Measurements from ENCODE around the gene PMPCA.

The PMPCA gene

DNA sequence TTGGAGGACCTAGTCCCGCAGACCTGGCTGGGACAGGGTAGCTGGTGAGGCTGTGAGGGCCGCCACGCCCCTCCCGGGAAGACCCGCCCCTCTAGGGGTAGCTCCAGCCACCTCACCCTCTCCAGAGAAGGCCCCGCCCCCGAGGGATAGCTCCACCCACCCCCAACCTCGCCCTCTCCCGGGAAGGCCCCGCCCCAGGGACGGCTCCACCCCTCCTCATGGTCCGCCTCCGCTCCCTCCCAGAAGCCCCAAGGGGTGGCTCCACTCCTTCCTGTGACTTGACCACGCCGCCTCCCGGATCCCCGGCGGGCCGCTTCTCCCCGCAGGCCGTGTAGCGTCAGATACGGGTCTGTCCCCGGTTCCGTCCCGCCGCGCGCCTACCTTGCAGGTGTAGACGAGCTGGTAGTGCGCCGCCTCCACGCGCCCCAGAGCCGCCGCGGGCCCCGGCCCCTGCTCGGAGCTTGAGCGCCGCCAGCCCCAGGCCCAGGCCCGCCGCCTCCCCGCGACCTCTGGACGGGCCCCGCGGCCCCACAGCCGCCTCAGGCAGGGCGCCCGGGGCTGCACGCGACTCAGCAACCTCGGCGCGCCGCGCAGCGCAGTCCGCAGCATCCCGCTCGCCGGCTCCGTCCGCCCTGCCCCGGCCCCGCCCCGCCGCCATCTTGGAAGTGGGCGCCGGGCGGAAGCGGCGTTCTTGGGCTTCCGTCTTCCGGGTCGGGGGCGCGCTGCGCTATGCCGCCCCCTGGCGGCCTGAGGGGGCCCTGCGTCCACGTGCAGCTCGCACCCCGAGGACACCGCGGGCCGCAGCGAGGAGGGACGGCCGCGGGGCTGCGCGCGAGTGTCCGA, 47.1 kb upstream of the PMPCA start, which contains the start of gene DNLZ (continued):
- TF ChIP-seq, protein P1, sequence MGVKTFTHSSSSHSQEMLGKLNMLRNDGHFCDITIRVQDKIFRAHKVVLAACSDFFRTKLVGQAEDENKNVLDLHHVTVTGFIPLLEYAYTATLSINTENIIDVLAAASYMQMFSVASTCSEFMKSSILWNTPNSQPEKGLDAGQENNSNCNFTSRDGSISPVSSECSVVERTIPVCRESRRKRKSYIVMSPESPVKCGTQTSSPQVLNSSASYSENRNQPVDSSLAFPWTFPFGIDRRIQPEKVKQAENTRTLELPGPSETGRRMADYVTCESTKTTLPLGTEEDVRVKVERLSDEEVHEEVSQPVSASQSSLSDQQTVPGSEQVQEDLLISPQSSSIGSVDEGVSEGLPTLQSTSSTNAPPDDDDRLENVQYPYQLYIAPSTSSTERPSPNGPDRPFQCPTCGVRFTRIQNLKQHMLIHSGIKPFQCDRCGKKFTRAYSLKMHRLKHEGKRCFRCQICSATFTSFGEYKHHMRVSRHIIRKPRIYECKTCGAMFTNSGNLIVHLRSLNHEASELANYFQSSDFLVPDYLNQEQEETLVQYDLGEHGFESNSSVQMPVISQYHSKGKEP (tag by site-specific recombination; IDR thresholded peaks at IDR 0.05): peak; percentile 39; the same call in 1 of the 2 replicates
- TF ChIP-seq ZBTB21 (tag by site-specific recombination; IDR thresholded peaks at IDR 0.05) (no peak), ZNF707 (tag by site-specific recombination; IDR thresholded peaks at IDR 0.05) (no peak), MYNN (tag by site-specific recombination; IDR thresholded peaks at IDR 0.05; ENCODE audit: borderline replicate concordance) (no peak), ZNF335 (tag by site-specific recombination; conservative IDR thresholded peaks at IDR 0.05) (peak; percentile 80), TCF7L2 (IDR thresholded peaks at IDR 0.05; ENCODE audit: borderline replicate concordance, low read depth, low read length) (no peak), ZNF501 (tag by site-specific recombination; IDR thresholded peaks at IDR 0.05) (no peak), ZNF658 (tag by site-specific recombination; IDR thresholded peaks at IDR 0.05) (no peak), ZNF24 (tag by site-specific recombination; IDR thresholded peaks at IDR 0.05) (no peak), ZNF768 (tag by site-specific recombination; IDR thresholded peaks at IDR 0.05) (no peak), GLIS2 (tag by site-specific recombination; IDR thresholded peaks at IDR 0.05) (peak; percentile 85), ZNF837 (tag by site-specific recombination; IDR thresholded peaks at IDR 0.05) (no peak), ZNF558 (tag by site-specific recombination; IDR thresholded peaks at IDR 0.05) (no peak), ZNF624 (tag by site-specific recombination; IDR thresholded peaks at IDR 0.05) (no peak), ZNF146 (tag by site-specific recombination; IDR thresholded peaks at IDR 0.05) (no peak), ZNF521 (tag by site-specific recombination; IDR thresholded peaks at IDR 0.05) (no peak), ZNF626 (tag by site-specific recombination; IDR thresholded peaks at IDR 0.05) (no peak; the same call in 1 of the 2 replicates), ZNF544 (tag by site-specific recombination; IDR thresholded peaks at IDR 0.05) (no peak)
- TF ChIP-seq, protein P2, sequence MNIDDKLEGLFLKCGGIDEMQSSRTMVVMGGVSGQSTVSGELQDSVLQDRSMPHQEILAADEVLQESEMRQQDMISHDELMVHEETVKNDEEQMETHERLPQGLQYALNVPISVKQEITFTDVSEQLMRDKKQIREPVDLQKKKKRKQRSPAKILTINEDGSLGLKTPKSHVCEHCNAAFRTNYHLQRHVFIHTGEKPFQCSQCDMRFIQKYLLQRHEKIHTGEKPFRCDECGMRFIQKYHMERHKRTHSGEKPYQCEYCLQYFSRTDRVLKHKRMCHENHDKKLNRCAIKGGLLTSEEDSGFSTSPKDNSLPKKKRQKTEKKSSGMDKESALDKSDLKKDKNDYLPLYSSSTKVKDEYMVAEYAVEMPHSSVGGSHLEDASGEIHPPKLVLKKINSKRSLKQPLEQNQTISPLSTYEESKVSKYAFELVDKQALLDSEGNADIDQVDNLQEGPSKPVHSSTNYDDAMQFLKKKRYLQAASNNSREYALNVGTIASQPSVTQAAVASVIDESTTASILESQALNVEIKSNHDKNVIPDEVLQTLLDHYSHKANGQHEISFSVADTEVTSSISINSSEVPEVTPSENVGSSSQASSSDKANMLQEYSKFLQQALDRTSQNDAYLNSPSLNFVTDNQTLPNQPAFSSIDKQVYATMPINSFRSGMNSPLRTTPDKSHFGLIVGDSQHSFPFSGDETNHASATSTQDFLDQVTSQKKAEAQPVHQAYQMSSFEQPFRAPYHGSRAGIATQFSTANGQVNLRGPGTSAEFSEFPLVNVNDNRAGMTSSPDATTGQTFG (tag by site-specific recombination; IDR thresholded peaks at IDR 0.05; ENCODE audit: borderline replicate concordance): no peak
- TF ChIP-seq, protein P3, sequence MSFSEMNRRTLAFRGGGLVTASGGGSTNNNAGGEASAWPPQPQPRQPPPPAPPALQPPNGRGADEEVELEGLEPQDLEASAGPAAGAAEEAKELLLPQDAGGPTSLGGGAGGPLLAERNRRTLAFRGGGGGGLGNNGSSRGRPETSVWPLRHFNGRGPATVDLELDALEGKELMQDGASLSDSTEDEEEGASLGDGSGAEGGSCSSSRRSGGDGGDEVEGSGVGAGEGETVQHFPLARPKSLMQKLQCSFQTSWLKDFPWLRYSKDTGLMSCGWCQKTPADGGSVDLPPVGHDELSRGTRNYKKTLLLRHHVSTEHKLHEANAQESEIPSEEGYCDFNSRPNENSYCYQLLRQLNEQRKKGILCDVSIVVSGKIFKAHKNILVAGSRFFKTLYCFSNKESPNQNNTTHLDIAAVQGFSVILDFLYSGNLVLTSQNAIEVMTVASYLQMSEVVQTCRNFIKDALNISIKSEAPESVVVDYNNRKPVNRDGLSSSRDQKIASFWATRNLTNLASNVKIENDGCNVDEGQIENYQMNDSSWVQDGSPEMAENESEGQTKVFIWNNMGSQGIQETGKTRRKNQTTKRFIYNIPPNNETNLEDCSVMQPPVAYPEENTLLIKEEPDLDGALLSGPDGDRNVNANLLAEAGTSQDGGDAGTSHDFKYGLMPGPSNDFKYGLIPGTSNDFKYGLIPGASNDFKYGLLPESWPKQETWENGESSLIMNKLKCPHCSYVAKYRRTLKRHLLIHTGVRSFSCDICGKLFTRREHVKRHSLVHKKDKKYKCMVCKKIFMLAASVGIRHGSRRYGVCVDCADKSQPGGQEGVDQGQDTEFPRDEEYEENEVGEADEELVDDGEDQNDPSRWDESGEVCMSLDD (tag by site-specific recombination; IDR thresholded peaks at IDR 0.05): no peak; the same call in 1 of the 2 replicates
- TF ChIP-seq, protein P4, sequence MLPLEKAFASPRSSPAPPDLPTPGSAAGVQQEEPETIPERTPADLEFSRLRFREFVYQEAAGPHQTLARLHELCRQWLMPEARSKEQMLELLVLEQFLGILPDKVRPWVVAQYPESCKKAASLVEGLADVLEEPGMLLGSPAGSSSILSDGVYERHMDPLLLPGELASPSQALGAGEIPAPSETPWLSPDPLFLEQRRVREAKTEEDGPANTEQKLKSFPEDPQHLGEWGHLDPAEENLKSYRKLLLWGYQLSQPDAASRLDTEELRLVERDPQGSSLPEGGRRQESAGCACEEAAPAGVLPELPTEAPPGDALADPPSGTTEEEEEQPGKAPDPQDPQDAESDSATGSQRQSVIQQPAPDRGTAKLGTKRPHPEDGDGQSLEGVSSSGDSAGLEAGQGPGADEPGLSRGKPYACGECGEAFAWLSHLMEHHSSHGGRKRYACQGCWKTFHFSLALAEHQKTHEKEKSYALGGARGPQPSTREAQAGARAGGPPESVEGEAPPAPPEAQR (tag by site-specific recombination; IDR thresholded peaks at IDR 0.05): no peak
- TF ChIP-seq, protein P5, sequence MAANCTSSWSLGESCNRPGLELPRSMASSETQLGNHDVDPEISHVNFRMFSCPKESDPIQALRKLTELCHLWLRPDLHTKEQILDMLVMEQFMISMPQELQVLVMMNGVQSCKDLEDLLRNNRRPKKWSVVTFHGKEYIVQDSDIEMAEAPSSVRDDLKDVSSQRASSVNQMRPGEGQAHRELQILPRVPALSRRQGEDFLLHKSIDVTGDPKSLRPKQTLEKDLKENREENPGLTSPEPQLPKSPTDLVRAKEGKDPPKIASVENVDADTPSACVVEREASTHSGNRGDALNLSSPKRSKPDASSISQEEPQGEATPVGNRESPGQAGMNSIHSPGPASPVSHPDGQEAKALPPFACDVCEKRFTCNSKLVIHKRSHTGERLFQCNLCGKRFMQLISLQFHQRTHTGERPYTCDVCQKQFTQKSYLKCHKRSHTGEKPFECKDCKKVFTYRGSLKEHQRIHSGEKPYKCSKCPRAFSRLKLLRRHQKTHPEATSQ (tag by site-specific recombination; IDR thresholded peaks at IDR 0.05): no peak
- TF ChIP-seq, protein P6, sequence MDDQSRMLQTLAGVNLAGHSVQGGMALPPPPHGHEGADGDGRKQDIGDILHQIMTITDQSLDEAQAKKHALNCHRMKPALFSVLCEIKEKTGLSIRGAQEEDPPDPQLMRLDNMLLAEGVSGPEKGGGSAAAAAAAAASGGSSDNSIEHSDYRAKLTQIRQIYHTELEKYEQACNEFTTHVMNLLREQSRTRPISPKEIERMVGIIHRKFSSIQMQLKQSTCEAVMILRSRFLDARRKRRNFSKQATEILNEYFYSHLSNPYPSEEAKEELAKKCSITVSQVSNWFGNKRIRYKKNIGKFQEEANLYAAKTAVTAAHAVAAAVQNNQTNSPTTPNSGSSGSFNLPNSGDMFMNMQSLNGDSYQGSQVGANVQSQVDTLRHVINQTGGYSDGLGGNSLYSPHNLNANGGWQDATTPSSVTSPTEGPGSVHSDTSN (CRISPR knock-in tag; IDR thresholded peaks at IDR 0.05): no peak
- TF ChIP-seq, protein P7, sequence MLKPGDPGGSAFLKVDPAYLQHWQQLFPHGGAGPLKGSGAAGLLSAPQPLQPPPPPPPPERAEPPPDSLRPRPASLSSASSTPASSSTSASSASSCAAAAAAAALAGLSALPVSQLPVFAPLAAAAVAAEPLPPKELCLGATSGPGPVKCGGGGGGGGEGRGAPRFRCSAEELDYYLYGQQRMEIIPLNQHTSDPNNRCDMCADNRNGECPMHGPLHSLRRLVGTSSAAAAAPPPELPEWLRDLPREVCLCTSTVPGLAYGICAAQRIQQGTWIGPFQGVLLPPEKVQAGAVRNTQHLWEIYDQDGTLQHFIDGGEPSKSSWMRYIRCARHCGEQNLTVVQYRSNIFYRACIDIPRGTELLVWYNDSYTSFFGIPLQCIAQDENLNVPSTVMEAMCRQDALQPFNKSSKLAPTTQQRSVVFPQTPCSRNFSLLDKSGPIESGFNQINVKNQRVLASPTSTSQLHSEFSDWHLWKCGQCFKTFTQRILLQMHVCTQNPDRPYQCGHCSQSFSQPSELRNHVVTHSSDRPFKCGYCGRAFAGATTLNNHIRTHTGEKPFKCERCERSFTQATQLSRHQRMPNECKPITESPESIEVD (tag by site-specific recombination; IDR thresholded peaks at IDR 0.05): no peak
- TF ChIP-seq, protein P8, sequence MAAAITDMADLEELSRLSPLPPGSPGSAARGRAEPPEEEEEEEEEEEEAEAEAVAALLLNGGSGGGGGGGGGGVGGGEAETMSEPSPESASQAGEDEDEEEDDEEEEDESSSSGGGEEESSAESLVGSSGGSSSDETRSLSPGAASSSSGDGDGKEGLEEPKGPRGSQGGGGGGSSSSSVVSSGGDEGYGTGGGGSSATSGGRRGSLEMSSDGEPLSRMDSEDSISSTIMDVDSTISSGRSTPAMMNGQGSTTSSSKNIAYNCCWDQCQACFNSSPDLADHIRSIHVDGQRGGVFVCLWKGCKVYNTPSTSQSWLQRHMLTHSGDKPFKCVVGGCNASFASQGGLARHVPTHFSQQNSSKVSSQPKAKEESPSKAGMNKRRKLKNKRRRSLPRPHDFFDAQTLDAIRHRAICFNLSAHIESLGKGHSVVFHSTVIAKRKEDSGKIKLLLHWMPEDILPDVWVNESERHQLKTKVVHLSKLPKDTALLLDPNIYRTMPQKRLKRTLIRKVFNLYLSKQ (tag by site-specific recombination; IDR thresholded peaks at IDR 0.05; ENCODE audit: borderline replicate concordance): no peak
